GM23248 (cell line): ENCODE data around the gene CAMKMT. TPM values are rescaled to one million over a fixed set of nuclear protein-coding genes. Genes with fewer than 3 reads are reported as not detected.

Source experiments
- DNase-seq: peaks from one replicate; pipeline ENCODE4 v3.0.0-alpha.2; 2015
- H2AFZ ChIP-seq: fragments of 200-600 bp; sonication (generic); 2 replicates; pipeline ENCODE4 v1.6.1; 2016; ENCODE audit warnings: antibody characterized with exemption
- H3F3A ChIP-seq: fragments of 200-600 bp; sonication (generic); 2 replicates; pipeline ENCODE4 v1.6.1; 2016; ENCODE audit warnings: mild to moderate bottlenecking, antibody characterized with exemption, mixed run types; ENCODE audit not compliant: insufficient read depth
- H3K27ac ChIP-seq: fragments of 200-600 bp; sonication (generic); 2 replicates; pipeline ENCODE4 v1.5.1; 2016; ENCODE audit warnings: mild to moderate bottlenecking
- H3K27me3 ChIP-seq: fragments of 200-600 bp; sonication (generic); replicated peaks from 2 replicates; pipeline ENCODE4 v1.6.1; 2016; ENCODE audit warnings: mild to moderate bottlenecking; ENCODE audit not compliant: insufficient read depth
- H3K36me3 ChIP-seq: fragments of 200-600 bp; sonication (generic); 2 replicates; pipeline ENCODE4 v1.6.1; 2016; ENCODE audit warnings: low read depth, mild to moderate bottlenecking
- H3K4me1 ChIP-seq: fragments of 200-600 bp; sonication (generic); 2 replicates; pipeline ENCODE4 v1.6.1; 2016; ENCODE audit warnings: mild to moderate bottlenecking; ENCODE audit not compliant: insufficient read depth
- H3K4me2 ChIP-seq: fragments of 200-600 bp; sonication (generic); one replicate; pipeline ENCODE4 v1.6.1; 2016; ENCODE audit warnings: mild to moderate bottlenecking; ENCODE audit not compliant: unreplicated experiment
- H3K4me3 ChIP-seq: fragments of 200-600 bp; sonication (generic); 2 replicates; pipeline ENCODE4 v1.5.1; 2016; ENCODE audit warnings: mild to moderate bottlenecking
- H3K79me2 ChIP-seq: fragments of 200-600 bp; sonication (generic); 2 replicates; pipeline ENCODE4 v1.6.1; 2016; ENCODE audit warnings: mild to moderate bottlenecking; ENCODE audit not compliant: insufficient read depth
- H3K9ac ChIP-seq: fragments of 200-600 bp; sonication (generic); 2 replicates; pipeline ENCODE4 v1.6.1; 2016; ENCODE audit warnings: mild to moderate bottlenecking
- H3K9me2 ChIP-seq: fragments of 200-600 bp; sonication (generic); 2 replicates; pipeline ENCODE4 v1.6.1; 2016; ENCODE audit warnings: mixed run types, mild to moderate bottlenecking, moderate library complexity; ENCODE audit not compliant: insufficient read depth
- H3K9me3 ChIP-seq: fragments of 200-600 bp; sonication (generic); one replicate; pipeline ENCODE4 v1.6.1; 2017; ENCODE audit warnings: low read depth
- H4K20me1 ChIP-seq: fragments of 200-600 bp; sonication (generic); 2 replicates; pipeline ENCODE4 v1.6.0; 2016; ENCODE audit not compliant: insufficient read depth
- EZH2 ChIP-seq: fragments of 200-600 bp; sonication (generic); IDR thresholded peaks from 2 replicates; pipeline ENCODE4 v1.6.1; 2018; ENCODE audit warnings: antibody characterized with exemption, mild to moderate bottlenecking; ENCODE audit not compliant: insufficient read depth, poor library complexity, severe bottlenecking
- EZH2phosphoT487 ChIP-seq: fragments of 200-600 bp; sonication (generic); IDR thresholded peaks from 2 replicates; pipeline ENCODE4 v1.6.1; 2018; ENCODE audit warnings: antibody characterized with exemption, moderate library complexity, mild to moderate bottlenecking, low read depth; ENCODE audit not compliant: insufficient read depth
- WGBS, 2 experiments: methylation state at CpG; one replicate each; pipeline ENCODE4 v1.1.6; 2015 to 2017; ENCODE audit warnings: low lambda C conversion rate in 2 of 2, low coverage in 1 of 2; ENCODE audit errors: missing lambda C conversion rate in 2 of 2; 5-methylcytosine and 5-hydroxymethylcytosine counted together
- in situ Hi-C: fragments of 300-500 bp; cut with MboI; formaldehyde crosslinking; loops from 2 replicates; pipeline ENCODE4 v1.15.0; 2020
- polyA plus RNA-seq: library from polyadenylated mRNA; unstranded; fragments of >200 nt; fragmentation: Nextera tagmentation; extraction: Ambion mirVana; gene quantifications from 2 replicates; pipeline ENCODE4 v1.2.1, GENCODE V29; 2016
- total RNA-seq: library from RNA; depleted of rRNA; stranded (reverse); fragments of >200 nt; shearing (Covaris generic); gene quantifications from 2 replicates; pipeline ENCODE4 v1.2.3, GENCODE V29; 2014

CAMKMT gene
- total and polyA plus RNA-seq, 2 experiments from 2014 or later: 3.1 to 6.9 TPM

DNA sequence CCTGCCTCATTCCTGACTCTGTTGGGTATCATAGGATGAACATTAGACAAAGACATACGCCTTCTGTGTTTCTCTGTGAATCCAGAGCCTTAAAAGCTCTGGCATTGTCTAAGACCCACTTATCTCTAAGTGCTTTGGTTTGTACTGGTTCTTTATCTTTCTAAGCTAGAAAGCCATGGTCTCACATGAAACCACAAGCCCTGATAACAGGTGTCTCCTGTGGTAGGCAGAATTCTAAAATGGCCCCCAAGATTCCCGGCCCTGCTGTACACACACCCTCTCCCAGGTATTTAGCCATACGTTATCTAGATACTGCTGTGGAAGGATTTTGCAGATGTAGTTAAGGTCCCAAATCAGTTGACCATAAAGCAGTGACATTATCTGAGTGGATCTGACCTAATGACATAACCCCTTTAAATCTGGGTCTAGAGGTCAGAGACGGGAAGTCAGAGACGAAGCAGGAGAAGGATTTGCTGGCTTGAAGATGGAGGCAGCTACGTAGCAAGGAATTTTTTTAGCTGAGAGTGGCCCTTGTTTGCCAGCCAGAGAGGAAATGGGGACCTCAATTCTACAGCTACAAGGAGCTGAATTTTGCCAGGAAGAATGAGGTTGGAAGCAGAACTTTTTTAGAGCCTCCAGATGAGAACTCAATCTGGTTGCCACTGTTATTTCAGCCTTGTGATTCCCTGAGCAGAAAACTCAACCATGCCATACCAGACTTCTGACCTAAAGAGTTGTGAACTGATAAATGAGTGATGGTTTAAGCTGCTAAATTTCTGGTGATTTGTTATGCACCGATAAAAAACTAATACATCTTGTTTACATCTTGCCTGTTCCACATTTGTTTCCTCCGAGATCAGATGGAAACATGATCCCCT lies 186.7 kb downstream of the CAMKMT start:
- no peaks in the 10 kb centered on the region for H3K9me3 ChIP-seq
- in situ Hi-C loops: no loop called here
- H3K27ac ChIP-seq: peak overlapping the region; percentile 53
- H3K4me2 ChIP-seq: peak overlapping the region; percentile 73
- H4K20me1 ChIP-seq: no peaks in the 10 kb centered on the region
- no peaks in the 10 kb centered on the region for H3K79me2 ChIP-seq
- peak; percentile 34 for DNase-seq
- H3K27me3 ChIP-seq: no peaks in the 10 kb centered on the region
- peak overlapping the region; percentile 47 for H2AFZ ChIP-seq
- H3K9me2 ChIP-seq: no peaks in the 10 kb centered on the region
- WGBS, 2 experiments: 72 to 75% methylated on average over 8 of the region's 8 CpGs
- peak overlapping the region; percentile 41; the same call in 1 of the 2 replicates for H3K9ac ChIP-seq
- H3F3A ChIP-seq: peaks cover 43% of the 10 kb centered on the region
- TF ChIP-seq EZH2 (no peak), EZH2phosphoT487 (no peak)
- H3K4me3 ChIP-seq: peak overlapping the region; percentile 43
- H3K4me1 ChIP-seq: peaks cover 47% of the 10 kb centered on the region
- no peaks in the 10 kb centered on the region for H3K36me3 ChIP-seq

DNA sequence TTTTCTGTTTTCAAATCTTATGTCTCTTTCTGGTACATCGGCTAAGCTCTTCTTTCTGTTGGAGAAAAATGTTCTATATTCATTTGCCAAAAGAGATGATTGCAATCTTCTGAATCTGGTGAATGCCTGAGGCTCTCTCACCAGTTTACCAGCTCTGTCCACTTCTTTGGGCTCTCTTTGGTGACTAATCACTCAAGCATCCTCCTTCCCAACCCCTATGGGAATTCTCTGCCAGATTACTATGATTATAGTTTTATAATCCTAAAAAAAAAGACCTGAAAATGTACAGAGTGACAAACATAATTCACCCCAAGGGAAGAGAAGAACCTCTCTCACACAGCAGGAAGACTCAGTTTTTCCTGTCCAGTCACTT lies 187.3 kb downstream of the CAMKMT start:
- in situ Hi-C loops: no loop called here
- Histone ChIP-seq H3K4me3 (peak overlapping the region; percentile 43), H3K27ac (peak overlapping the region; percentile 53), H3K79me2 (no peaks in the 10 kb centered on the region), H3K4me1 (peaks cover 50% of the 10 kb centered on the region), H2AFZ (peak overlapping the region; percentile 47), H4K20me1 (no peaks in the 10 kb centered on the region), H3K9me2 (no peaks in the 10 kb centered on the region), H3F3A (peaks cover 41% of the 10 kb centered on the region), H3K9ac (peak overlapping the region; percentile 41; the same call in 1 of the 2 replicates), H3K36me3 (no peaks in the 10 kb centered on the region), H3K27me3 (no peaks in the 10 kb centered on the region), H3K4me2 (peak overlapping the region; percentile 73), H3K9me3 (no peaks in the 10 kb centered on the region)
- WGBS, 2 experiments: 8 to 9% methylated on average over 1 of the region's 1 CpG
- no peak for TF ChIP-seq EZH2
- no peak for TF ChIP-seq EZH2phosphoT487
- DNase-seq: peak; percentile 88

DNA sequence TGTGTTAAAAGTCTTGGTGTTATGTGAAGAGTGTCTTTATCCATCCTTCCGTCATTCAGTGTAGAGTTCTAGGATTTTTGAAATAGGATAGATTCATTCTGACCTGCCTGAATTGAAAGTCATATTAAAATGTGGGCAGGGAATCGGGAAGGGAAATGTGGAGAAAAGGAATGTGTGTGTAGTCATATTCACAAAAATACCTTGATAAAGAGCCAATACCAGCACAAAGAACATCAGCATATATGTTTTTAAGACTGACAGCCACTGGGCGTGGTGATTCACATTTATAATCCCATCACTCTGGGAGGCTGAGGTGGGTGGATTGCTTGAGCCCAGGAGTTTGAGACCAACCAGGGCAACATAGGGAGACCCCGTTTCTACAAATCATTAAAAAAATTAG lies 188.1 kb downstream of the CAMKMT start:
- no peaks in the 10 kb centered on the region for H3K36me3 ChIP-seq
- H4K20me1 ChIP-seq: no peaks in the 10 kb centered on the region
- peaks cover 46% of the 10 kb centered on the region for H3K4me1 ChIP-seq
- 60 to 61% methylated on average over 4 of the region's 4 CpGs for WGBS, 2 experiments
- TF ChIP-seq EZH2: no peak
- no peak for TF ChIP-seq EZH2phosphoT487
- no peak overlapping the region for H2AFZ ChIP-seq
- peak overlapping the region; percentile 53 for H3K27ac ChIP-seq
- in situ Hi-C loops: no loop called here
- H3K9me2 ChIP-seq: no peaks in the 10 kb centered on the region
- no peaks in the 10 kb centered on the region for H3K9me3 ChIP-seq
- H3K4me3 ChIP-seq: peak overlapping the region; percentile 43
- no peaks in the 10 kb centered on the region for H3K27me3 ChIP-seq
- peak overlapping the region; percentile 73 for H3K4me2 ChIP-seq
- H3F3A ChIP-seq: peaks cover 40% of the 10 kb centered on the region
- H3K9ac ChIP-seq: no peak overlapping the region
- no peaks in the 10 kb centered on the region for H3K79me2 ChIP-seq
- peak; percentile 58 for DNase-seq

DNA sequence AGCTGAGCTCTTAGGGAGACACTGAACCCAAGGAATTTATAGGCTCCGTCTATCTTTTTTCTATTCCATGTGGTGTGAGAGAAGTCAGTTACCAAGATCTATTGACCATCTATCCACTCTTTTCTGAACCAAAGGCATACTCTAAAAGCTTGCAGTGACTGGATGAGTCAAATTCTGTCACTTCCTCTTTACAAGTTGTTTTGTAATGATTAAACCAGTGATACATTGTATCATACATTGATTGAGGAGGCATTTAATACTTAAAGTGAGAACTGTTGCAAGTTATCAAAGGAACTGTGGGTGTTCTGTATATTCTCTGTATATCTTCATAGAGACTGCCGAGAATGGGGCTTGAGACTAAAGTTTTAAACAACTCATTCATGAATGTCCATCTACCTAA lies 188.8 kb downstream of the CAMKMT start:
- H3K9me3 ChIP-seq: no peaks in the 10 kb centered on the region
- peak overlapping the region; percentile 73 for H3K4me2 ChIP-seq
- DNase-seq: peak; percentile 62
- no peaks in the 10 kb centered on the region for H3K36me3 ChIP-seq
- WGBS, 2 experiments: 62 to 84% methylated on average over 2 of the region's 2 CpGs
- H3K79me2 ChIP-seq: no peaks in the 10 kb centered on the region
- no peak overlapping the region for H3K4me3 ChIP-seq
- H3F3A ChIP-seq: peaks cover 40% of the 10 kb centered on the region
- H3K9ac ChIP-seq: no peak overlapping the region
- H4K20me1 ChIP-seq: no peaks in the 10 kb centered on the region
- no peak overlapping the region for H3K27ac ChIP-seq
- peaks cover 46% of the 10 kb centered on the region for H3K4me1 ChIP-seq
- H3K27me3 ChIP-seq: no peaks in the 10 kb centered on the region
- no peak overlapping the region for H2AFZ ChIP-seq
- in situ Hi-C loops: no loop called here
- TF ChIP-seq EZH2phosphoT487 (no peak), EZH2 (no peak)
- H3K9me2 ChIP-seq: no peaks in the 10 kb centered on the region
